Measurements from ENCODE around the gene MARF1.
"Not testable (repeated sequence)": the region's sequence is repeated elsewhere in the genome, so short reads cannot be mapped to it uniquely, and the experiment has no call there.

MARF1 gene

DNA sequence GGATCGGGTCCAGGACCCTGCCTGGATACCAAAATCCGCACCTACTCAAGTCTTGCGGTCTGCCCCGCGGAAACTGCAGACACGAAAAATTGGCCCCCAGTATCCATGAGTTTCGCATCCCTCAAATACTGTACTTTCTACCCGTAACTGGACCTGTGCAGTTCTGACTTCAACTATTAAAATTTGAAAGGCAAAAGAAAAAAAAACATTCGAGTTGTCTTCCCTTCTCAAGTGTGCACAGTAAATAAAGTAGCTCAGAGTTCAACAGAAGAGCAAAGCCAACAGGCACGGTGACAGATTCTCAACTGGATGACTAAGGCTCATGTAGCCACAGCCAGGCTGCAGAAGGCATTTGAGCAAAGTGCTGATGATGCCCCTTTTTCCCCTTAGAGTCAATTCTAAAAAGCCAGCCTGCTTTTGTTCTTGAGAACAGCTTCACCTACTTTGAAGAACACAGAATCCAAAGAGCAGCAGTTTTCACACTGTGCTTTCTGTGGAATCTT is 32.5 kb downstream of the MARF1 start:
- ATAC-seq (replicated peaks; ENCODE audit: extremely low read depth, poor library complexity, severe bottlenecking) (no peak), DNase-seq (ENCODE audit: low spot score in 2 of 2) (no peak)
- Mint-ChIP-seq H3K4me1 (peaks cover 16% of the 10 kb centered on the region), H3K4me3 (no peak overlapping the region), H3K27me3 (no peaks in the 10 kb centered on the region), H3K9me3 (no peaks in the 10 kb centered on the region), H3K36me3 (ENCODE audit: insufficient read depth) (peaks cover 80% of the 10 kb centered on the region), H3K27ac (ENCODE audit: low read depth) (no peak overlapping the region)

DNA sequence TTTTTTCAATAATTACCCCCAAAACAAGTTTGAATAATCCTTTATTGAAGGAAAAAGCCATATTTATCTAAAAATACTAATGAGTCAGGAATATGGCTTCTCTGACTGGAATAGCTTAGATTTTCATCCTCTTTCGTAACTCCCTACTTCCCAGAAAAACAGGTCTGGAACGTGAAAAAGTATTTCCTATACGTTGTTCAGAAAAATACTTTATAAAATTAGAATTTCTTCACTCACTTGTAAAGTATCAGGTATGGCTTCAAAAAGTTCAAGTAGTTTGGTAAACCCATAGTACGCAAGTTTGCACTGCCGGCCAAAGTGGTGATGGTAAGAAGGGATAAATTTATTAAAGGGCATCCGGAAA is 33.7 kb downstream of the MARF1 start:
- DNase-seq (ENCODE audit: low spot score in 2 of 2) (no peak), ATAC-seq (replicated peaks; ENCODE audit: extremely low read depth, poor library complexity, severe bottlenecking) (no peak)
- Mint-ChIP-seq H3K9me3 (no peaks in the 10 kb centered on the region), H3K4me1 (peaks cover 16% of the 10 kb centered on the region), H3K27ac (ENCODE audit: low read depth) (no peak overlapping the region), H3K4me3 (no peak overlapping the region), H3K36me3 (ENCODE audit: insufficient read depth) (peaks cover 77% of the 10 kb centered on the region), H3K27me3 (no peaks in the 10 kb centered on the region)

DNA sequence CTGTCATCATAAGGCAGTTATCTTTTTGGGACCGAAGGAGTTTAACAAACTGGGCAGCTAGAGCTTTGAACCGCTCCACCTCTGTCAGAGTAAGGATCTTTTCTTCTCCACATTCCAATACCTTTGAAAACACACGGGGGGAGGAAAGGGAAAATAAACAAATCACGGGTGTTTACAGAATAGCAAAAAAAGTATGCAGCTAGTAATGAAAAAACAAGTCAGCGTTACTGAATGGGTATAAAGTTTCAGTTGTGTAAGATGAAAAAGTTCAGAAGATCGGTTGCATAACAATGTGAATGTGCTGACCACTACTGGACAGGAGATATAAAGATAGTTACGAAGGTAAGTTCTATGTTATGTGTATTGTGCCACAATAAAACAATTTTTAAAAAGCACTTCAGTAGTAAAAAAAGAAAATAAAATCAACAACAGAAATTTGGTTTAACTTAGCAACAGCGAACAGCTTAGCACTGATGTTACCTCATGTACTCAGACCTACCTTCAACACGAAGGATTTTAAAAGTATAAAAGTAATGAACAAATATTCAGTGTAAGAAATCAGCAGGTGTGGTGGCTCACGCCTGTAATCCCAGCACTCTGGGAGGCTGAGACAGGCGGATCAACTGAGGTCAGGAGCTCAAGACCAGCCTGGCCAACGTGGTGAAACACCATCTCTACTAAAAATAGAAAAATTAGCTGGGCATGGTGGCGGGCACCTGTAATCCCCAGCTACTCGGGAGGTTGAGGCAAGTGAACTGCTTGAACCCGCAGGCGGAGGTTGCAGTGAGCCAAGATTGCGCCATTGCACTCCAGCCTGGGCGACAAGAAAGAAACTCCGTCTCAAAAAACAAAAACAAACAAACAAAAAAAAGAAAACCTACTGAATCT is 34.3 kb downstream of the MARF1 start:
- peaks cover 76% of the 10 kb centered on the region for H3K36me3 Mint-ChIP-seq (ENCODE audit: insufficient read depth)

DNA sequence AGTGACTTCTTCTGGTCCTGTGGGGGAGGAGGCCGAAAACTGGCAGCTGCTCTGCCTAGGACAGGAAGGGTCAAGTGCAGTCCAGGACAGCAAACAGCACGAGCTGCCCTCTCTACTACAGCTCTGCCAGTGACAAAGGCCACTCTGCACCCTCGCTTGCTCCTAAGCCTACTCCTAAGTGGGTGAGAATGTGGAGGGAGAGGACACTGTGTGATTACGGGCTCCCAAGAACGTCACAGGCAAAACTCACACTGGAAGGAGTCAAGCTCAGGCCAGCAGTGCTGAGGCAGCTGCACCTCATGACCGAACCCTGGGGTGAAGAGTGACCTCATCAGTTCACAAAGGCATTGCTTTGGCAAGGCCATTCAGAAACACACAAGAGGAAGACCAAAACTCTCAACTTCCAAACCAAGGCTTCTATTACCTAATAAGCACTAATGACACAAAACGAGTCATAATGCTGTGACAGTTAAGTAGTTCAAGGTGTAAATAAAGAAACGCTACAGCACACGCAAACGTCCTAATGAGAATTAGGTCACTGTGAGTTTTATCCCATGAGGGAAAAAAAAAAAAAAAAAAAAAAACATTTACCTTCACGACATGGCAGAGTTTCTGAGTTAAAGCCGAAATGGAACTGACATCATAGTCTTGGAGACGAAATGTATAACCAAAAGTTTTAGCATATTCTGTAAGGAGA is 35.1 kb downstream of the MARF1 start:
- Mint-ChIP-seq H3K4me1 (peaks cover 16% of the 10 kb centered on the region), H3K27me3 (no peaks in the 10 kb centered on the region), H3K27ac (ENCODE audit: low read depth) (no peak overlapping the region), H3K4me3 (no peak overlapping the region), H3K9me3 (no peaks in the 10 kb centered on the region), H3K36me3 (ENCODE audit: insufficient read depth) (peaks cover 76% of the 10 kb centered on the region)
- ATAC-seq (replicated peaks; ENCODE audit: extremely low read depth, poor library complexity, severe bottlenecking) (no peak), DNase-seq (ENCODE audit: low spot score in 2 of 2) (no peak)

More for the DNA sequence above, 34.3 kb downstream of the MARF1 start:
- Mint-ChIP-seq H3K27me3 (no peaks in the 10 kb centered on the region), H3K4me1 (peaks cover 16% of the 10 kb centered on the region), H3K27ac (ENCODE audit: low read depth) (no peak overlapping the region), H3K4me3 (no peak overlapping the region), H3K9me3 (no peaks in the 10 kb centered on the region)
- no peak for DNase-seq (ENCODE audit: low spot score in 2 of 2)
- ATAC-seq (replicated peaks; ENCODE audit: extremely low read depth, poor library complexity, severe bottlenecking): no peak

DNA sequence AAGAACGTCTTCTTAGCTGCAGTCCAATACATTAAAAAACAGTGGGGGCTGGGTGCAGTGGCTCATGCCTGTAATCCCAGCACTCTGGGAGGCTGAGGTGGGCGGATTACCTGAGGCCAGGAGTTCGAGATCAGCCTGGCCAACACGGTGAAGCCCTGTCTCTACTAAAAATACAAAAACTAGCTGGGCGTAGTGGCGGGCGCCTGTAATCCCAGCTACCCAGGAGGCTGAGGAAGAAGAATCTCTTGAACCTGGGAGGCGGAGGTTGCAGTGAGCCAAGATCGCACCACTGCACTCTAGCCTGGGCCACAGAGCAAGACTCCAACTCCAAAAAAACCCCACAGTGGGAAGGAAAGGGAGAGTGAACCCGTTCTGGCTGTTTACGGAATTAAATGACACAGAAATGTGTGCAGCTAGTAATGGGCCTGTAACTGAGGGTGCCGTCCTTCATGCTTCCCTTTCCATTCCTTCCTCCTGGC is 35.7 kb downstream of the MARF1 start:
- H3K4me3 Mint-ChIP-seq; DNase-seq (ENCODE audit: low spot score in 2 of 2); H3K9me3 Mint-ChIP-seq; H3K27me3 Mint-ChIP-seq; ATAC-seq (replicated peaks; ENCODE audit: extremely low read depth, poor library complexity, severe bottlenecking): not testable (repeated sequence)
- H3K27ac Mint-ChIP-seq (ENCODE audit: low read depth): peak overlapping the region; percentile 83
- H3K36me3 Mint-ChIP-seq (ENCODE audit: insufficient read depth): peaks cover 74% of the 10 kb centered on the region
- peaks cover 16% of the 10 kb centered on the region for H3K4me1 Mint-ChIP-seq

DNA sequence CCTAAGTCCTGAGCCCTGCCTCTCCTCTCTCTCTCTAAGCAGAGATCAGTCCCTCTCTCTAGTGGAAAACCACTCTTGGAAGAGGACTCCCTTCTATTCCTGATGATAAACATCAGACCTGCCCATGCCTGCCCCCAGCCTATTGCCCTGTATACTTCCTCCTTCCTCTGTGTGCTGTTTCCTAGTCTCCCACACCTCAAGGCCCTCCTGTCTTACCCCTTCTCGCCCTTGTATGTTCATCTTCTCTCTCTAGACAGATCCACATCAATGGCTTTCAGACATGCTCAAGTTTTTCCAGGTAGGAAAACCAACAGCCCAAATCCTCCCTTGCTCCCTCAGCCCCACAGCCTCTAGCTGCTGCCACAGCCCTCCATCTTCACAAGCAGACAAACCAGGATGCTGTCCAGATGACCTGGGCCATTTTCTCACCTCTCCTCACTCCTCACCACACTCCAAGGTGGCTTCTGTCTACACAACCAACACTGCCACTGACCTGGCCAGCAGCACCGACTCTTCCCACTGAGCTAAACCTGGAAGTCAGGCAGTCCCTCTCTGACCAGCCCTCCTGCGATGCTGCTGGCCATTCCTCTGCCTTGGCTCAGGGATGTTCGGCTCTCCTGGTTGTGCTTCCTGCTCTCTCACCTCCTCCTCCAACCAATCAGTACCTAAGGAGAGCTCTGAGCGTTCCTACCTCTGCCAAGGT is 36.3 kb downstream of the MARF1 start:
- Mint-ChIP-seq H3K4me3 (no peak overlapping the region), H3K4me1 (peaks cover 16% of the 10 kb centered on the region), H3K9me3 (no peaks in the 10 kb centered on the region), H3K36me3 (ENCODE audit: insufficient read depth) (peaks cover 74% of the 10 kb centered on the region), H3K27me3 (no peaks in the 10 kb centered on the region), H3K27ac (ENCODE audit: low read depth) (peak overlapping the region; percentile 83)
- ATAC-seq (replicated peaks; ENCODE audit: extremely low read depth, poor library complexity, severe bottlenecking) (no peak), DNase-seq (ENCODE audit: low spot score in 2 of 2) (no peak)

DNA sequence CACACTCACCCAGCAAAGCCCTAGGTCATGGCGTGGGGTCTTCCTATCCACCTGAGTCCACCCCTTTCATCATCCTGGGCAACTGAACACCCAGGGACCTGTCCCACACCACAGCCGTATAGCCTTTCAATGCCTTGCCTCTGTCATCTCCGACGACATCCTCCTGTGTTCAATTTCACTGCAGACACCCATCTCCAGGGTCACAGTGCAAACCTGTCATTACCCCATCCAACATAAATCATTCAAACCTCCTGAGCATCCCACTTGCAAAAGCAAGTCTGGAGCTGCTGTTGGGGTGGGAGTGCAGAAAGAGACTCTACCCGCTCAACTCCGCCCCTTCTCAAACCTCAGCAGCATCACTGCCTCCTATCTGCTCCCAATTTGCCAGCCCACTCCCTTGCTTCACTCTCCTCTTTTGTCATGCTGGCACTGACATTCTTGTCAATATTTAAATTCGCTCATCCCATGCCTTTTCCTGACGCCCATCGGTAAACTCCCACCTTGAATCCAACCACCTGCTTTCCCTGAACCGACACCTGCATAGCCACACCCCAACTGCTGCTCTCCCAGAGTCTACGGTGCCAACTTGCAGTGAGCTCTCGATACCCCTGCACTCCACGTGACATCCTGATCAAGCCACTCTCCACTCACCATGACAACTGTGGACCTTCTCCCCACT is 37.0 kb downstream of the MARF1 start:
- Mint-ChIP-seq H3K27me3 (no peaks in the 10 kb centered on the region), H3K9me3 (no peaks in the 10 kb centered on the region), H3K36me3 (ENCODE audit: insufficient read depth) (peaks cover 76% of the 10 kb centered on the region), H3K27ac (ENCODE audit: low read depth) (peak overlapping the region; percentile 83), H3K4me3 (no peak overlapping the region), H3K4me1 (peaks cover 22% of the 10 kb centered on the region)
- DNase-seq (ENCODE audit: low spot score in 2 of 2) (no peak), ATAC-seq (replicated peaks; ENCODE audit: extremely low read depth, poor library complexity, severe bottlenecking) (no peak)

DNA sequence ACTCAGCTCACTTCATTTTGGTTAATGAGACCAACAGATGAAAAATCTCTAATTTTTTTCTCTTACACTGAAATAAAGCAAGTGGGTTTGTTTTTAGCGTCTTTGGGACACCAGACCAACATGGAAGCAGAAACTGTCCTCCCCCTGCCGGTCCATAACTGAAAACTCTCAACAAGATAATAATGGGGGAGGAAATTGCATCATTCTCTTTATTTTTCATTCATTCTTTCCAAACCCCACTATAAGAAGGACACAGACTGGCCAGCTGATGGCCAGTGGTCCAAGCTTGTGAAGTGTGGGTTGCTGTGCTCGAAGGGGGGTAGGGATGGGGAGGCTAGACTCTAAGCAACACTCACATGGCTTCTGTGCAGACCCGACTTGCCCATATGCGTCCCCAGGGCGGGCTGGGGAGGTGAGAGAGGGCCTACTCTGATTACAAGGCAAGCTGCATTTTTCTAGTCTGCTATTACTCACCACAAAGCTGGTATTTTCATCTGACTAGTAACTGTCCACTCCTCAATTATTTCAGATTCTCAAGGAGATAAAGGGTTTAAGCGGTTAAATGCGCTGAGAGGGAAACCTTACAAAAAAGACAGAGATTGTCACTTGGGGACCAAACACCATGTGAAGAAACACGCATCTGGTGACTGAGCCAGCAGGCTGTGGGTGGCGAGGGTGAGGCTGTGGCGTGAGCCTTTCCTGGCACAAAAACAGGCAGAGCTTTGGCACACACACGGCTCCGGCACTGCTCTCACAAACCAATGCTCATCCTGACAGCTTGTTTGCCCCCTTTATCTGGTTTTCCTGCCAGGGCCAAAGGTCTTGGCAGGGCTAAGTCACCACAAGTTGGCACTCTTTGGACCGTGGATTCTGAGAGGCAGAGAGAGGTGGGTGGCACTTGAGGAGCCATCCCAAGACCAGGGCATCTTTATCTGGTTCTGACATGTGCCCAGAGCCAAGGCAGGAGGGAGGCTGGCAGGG is 38.2 kb downstream of the MARF1 start:
- Mint-ChIP-seq H3K4me3 (no peak overlapping the region), H3K4me1 (peaks cover 24% of the 10 kb centered on the region), H3K9me3 (no peaks in the 10 kb centered on the region), H3K36me3 (ENCODE audit: insufficient read depth) (peaks cover 79% of the 10 kb centered on the region), H3K27me3 (no peaks in the 10 kb centered on the region), H3K27ac (ENCODE audit: low read depth) (peak overlapping the region; percentile 26)
- DNase-seq (ENCODE audit: low spot score in 2 of 2) (no peak), ATAC-seq (replicated peaks; ENCODE audit: extremely low read depth, poor library complexity, severe bottlenecking) (no peak)

DNA sequence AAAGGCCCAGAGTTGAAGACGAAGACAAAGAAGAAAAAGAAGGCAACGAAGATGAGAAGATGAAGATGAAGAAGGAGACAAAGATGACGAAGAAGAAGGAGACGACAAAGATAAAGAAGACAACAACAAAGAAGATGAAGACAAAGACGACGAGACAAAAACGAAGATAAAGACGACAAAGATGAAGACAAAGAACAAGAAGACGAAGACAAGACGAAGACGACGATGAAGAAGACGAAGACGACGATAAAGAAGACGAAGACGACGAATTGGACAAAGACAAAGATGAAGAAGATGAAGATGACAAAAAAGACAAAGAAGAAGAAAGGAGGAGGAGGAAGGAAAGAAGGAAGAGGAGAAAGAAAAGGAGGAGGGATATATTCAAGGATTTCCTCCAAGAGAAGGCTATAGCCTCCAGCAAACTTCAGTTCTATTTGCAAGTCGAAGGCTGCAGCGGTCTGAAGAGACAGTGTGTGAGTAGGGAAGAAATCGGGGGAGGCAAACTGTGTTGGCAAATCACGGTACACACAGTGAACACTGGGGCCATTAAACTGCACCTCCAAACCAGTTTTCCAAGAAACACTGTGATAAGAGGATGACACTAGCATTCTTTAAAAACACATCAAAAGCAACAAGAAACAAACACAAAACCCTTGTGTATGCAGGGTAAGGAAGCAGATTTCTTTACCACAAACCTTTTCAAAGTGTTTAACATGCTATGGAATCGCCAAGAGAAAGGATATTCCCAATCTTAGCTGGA is 40.5 kb downstream of the MARF1 start:
- no peak for ATAC-seq (replicated peaks; ENCODE audit: extremely low read depth, poor library complexity, severe bottlenecking)
- Mint-ChIP-seq H3K27ac (ENCODE audit: low read depth) (peak overlapping the region; percentile 27), H3K9me3 (no peaks in the 10 kb centered on the region), H3K4me3 (no peak overlapping the region), H3K36me3 (ENCODE audit: insufficient read depth) (peaks cover 76% of the 10 kb centered on the region), H3K27me3 (no peaks in the 10 kb centered on the region), H3K4me1 (peaks cover 24% of the 10 kb centered on the region)
- DNase-seq (ENCODE audit: low spot score in 2 of 2): no peak

DNA sequence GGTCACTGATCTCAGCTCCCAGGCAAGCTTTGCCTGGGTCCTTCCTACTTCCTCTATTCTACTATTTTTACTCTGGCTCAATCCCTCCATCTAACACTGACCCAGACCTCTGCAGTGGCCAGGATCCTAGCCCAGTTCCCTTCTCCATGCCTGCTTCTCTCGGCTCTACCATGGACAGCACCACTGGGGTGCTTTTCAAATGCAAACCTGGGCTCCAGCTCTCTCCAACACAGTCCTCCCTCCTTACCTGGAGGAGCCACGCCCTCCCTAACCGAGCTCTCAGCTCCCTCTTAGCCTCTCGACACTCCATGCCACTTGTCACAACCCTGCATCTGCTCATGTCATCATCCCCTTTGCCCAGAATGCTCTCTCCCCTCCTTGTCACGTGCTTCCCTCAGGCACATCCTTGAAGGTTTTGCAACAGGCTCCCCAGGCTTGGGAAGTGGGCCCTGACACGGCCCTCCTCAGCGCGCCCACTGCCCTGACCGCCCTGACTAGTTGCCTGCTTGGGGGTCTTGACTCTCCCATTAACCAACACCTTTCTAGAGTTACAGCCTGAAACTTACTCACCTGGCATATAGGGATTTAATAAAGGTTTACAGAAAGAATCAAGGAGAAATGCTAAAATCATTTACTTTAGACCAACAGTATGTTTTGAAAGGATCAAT is 41.6 kb downstream of the MARF1 start:
- no peak for ATAC-seq (replicated peaks; ENCODE audit: extremely low read depth, poor library complexity, severe bottlenecking)
- DNase-seq (ENCODE audit: low spot score in 2 of 2): no peak
- Mint-ChIP-seq H3K4me3 (no peak overlapping the region), H3K4me1 (peaks cover 17% of the 10 kb centered on the region), H3K9me3 (no peaks in the 10 kb centered on the region), H3K27me3 (no peaks in the 10 kb centered on the region), H3K36me3 (ENCODE audit: insufficient read depth) (peaks cover 81% of the 10 kb centered on the region), H3K27ac (ENCODE audit: low read depth) (no peak overlapping the region)

All from central memory CD8-positive, alpha-beta T cell (primary cell).